Dermis microvascular lymphatic vessel endothelial cell (primary cell): Measurements from ENCODE around the gene PEPD. TPM values are rescaled to one million over a fixed set of nuclear protein-coding genes. Genes with fewer than 3 reads are reported as not detected.

Experiments
- DNase-seq, 2 donors: peaks; one replicate each; pipeline versions ENCODE4 v3.0.0 to v3.0.0-alpha.2; 2010; ENCODE audit warnings: low read depth in 2 of 2
- total RNA-seq: library from RNA; depleted of rRNA; stranded (reverse); fragments of >200 nt; gene quantifications from 2 replicates; pipeline ENCODE4 v1.2.1, GENCODE V29; 2014

The PEPD gene
- total RNA-seq, 1 donor from 2014 or later: 57.6 TPM

GRCh38 chr19:33397536-33398360 lies 123.8 kb downstream of the PEPD start:
- DNase-seq: peak in 1 of 2 donors; percentile 14

DNA sequence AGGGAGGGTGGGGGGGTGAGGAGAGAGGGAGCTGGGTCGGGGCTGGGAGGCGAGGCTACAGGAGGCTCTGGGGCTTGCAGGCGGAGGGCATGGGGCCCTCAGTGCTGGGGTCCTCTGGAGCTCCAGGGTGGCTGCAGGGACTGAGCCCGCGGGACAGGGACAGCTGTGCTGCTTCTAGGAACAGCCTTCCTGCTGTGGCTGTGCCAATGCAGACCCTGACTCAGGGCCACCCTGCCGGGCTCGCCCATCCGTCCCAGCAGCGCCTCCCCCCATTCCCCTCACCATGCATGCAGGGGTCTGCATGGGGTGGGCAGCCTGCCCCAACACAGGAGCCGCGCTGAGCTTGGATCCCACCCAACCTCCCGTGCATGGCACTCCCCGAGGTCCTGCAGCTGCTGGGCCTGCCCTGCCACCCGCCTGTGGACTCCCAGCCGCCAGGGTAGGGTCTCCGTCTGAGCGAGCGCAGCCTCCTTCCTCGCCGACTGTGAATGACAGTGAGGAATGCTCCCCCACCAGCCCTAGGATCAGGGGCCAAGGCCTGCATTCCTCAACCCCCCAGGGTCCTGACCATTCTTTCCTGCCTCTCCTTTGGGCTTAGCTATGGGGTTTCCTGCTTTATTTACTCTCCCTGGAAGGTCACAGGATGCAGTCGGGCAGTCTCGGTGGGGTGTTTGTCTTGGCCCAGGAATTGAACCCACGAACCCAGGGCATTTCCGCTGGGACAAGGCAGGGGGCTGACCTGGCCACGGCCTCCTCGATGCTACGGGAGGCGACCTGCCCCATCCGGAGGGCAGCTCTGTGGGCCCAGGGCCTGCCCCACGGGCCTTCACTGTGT lies 124.7 kb downstream of the PEPD start:
- peak in 1 of 2 donors; percentile 25 for DNase-seq

GRCh38 chr19:33395561-33396550 lies 125.7 kb downstream of the PEPD start:
- no peak for DNase-seq

DNA sequence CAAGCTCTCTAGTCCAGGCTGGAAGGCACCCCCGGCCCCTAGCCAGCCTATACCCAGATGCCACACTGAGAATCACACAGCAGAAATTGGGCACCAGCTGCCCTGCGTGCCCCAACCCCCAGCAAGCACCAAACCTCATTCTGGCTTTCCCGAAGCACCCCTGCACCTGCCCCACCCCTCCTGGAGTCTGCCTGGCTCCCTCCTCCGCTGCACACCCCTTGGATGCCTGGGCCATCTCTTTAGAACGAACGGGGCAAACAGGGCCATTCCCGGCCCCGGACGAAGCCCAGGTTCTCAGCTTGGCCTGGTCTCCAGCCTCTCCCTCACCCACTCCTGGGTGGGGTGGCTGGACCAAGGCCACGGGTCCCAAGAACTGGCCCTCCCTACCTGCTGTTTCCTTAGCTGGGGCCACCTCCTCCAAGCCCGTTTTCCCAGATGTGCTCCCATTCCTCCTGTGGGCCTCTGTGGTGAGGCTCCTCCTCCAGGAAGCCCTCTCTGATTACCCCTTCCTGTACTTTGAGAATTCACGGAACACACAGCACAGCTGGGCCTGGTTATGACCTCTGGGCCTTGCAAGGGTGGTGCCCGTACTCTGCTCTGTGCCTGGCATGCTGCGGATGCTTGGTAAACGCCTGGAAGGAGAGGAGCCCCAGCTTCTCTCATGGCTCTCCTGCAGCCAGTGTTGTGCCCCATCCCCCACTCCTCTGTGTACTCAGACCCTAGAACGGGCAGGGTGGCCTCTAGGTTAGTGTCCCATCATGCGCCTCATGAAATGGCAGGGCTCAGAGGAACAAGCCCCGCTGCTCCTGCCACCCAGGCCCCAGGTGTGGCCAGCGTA lies 126.6 kb downstream of the PEPD start:
- DNase-seq: peak in 1 of 2 donors; percentile 36

DNA sequence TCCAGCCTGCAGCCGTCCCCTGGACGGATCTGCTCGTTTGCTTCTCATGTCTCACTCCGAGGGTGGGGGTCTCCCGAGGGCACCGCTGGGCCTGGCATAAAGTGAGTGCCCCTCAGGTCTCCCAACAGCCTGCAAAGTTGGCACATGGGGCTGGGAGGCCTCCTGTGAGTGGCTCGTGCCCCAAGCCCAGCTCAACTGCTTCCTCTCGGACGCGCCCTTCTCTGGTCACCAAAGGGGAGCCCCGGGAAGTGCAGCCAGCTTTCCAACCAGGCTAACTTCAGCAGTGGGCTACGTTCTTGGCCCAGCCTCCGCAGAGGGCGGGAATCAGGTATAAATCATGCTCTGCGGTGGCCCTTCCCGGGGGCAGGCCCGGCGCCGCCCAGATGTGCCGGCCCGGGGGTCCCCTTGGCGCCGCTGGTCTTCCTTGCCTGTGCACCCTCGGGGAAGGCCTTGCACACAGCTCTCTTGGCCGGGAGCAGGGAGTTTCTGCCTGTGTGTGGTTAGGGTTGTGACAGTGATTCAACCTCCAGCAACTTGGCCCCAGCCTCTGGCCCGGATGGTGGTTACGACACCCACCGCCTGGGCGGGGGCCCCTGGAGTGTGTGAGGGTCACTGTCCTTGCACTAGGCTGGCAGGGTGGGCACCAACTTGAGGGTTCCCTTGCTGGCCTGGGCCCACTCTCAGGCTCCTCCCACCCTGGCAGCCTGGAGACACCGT lies 127.4 kb downstream of the PEPD start:
- DNase-seq: no peak

GRCh38 chr19:33393286-33394005 lies 128.1 kb downstream of the PEPD start:
- DNase-seq: no peak

GRCh38 chr19:33392341-33393285 lies 129.0 kb downstream of the PEPD start:
- no peak for DNase-seq

DNA sequence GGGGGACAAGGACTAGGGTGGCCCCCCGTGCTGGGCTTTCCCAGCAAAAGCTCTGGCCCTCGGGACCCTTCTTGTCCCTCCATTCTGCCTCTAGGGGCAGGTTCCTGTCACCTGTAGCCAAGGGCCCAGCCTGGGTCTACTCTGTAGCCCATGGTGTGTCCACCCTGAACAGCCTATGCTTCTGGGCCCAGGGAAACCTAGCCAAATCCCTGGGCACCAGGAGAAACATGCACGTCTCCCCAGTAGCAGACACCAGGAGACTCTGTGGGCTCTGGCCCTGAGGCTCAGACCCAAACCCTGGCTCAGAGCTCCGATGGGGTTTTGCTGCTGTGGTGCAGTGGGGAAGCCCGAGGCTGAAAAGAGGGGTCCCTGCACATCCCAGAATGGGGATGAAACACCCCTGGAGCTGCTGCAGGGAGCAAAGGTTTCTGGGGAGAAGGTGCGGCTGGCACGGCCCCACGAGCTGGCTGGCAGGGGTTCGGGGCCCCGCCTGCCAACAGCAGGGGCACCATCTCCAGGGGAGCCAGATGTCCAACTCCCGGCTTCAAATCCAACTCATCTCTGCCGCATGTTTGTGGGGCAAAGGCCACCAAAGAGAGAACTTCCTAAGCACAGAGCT lies 129.9 kb downstream of the PEPD start:
- DNase-seq: no peak

DNA sequence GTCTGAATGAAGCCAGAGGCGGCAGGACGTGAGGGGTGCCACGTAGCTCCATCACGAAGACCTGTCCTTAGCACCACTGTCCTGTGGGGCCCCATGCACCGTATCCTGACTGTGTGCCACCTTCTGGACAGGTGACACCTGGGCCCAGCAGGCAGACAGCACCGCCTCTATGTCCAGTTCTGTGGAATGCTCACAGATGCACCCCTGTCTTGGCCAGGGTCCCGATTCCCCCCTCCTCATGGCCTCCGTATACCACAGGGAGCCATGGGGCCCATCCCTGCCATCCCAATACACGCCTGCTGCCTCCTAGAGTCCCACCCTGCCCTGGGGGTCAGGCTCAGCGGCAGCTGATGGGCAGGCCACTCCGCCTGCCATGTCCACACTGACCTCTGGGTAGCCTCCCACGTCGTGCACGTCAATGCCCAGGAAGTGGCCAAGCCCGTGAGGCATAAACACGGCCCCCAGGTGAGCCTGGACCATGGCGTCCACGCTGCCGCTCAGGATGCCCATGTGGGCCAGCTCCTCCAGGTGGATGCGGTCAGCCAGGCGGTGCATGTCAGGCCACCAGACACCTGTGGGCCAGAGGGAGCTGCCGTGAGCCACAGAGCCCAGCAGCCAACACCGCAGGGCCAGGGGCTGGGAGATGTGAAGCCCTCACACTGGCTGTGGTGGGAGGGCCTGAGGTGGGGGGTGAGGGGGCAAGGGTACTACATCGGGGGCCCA lies 130.5 kb downstream of the PEPD start:
- no peak for DNase-seq

- peak; percentile 48 to 72 for DNase-seq
These were observed 131.3 kb downstream of the PEPD start for GRCh38 chr19:33390101-33390907.

GRCh38 chr19:33389421-33390100 lies 132.0 kb downstream of the PEPD start:
- DNase-seq: no peak

GRCh38 chr19:33388725-33389420 lies 132.7 kb downstream of the PEPD start:
- no peak for DNase-seq

DNA sequence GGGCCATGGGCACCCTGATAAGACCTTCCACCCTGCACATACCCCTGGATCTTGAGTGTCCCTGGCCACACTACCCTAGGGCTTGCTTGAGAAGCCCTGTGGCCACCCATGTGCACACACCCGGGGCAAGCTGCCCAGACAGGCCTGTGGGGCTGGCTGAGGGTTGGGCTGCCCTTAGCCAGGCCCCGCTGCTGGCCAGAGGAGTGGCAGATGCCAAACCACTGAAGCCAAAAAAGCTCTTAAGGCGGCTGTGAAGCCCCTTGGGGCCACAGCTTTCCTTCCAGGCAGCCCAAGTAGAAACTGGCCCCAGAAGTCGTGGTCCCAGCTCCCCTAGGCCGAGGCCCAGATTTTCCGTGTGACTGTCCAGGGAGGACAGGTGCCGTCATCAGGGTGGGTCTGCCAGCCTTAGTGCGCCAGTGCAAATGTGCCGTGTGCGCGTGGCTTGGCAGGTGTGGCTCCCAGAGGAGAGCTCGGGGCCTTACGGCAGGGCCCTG lies 133.3 kb downstream of the PEPD start:
- DNase-seq: no peak

DNA sequence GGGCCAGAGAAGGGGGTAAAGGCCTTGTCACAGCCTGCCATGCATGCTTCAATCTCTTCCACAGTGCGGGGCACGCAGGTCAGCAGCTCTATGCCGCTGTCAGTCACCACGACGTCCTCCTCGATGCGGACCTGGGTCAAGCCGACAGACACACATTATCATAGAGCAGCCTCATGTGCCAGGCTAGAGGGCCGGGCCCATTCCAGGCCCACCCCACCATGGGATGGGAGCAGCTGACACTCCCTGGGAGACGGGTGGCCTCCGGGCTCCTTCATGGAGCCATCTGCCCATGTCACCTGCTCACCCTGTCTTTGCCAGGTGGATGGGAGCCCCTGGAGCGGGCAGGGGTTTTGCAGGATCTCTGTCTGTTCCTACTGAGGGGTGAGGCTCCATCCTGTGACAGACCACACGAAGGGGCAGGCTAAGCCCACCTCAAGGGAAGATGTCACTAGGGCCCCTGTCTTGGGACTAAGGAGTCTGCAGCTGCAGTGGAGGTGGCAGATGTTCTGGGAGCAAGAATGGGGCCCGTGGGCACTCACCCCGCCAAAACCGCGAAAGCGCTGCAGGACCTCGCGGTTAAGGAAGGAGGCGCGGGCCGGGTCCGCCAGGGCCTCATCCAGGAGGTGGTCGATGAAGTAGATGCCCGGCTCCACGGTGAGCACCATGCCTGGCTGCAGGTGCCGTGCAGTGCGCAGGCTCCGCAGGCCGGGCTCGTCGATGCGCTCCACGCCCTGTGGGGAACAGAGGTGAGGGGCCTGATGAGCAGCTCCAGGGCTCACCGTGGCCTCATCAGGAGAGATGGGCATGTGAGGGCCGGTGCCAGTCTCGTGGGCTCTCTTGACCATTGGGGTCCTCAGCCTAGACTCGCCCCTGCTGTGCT lies 134.0 kb downstream of the PEPD start:
- no peak for DNase-seq
